LNCAP (cell line): ENCODE measurements around the gene RRAD.

Source experiments
- TF ChIP-seq, protein P1 (sequence below): fragments of 450-650 bp; IDR thresholded peaks from 2 replicates; pipeline ENCODE4 v1.5.1; 2017; ENCODE audit warnings: mild to moderate bottlenecking

RRAD gene

DNA sequence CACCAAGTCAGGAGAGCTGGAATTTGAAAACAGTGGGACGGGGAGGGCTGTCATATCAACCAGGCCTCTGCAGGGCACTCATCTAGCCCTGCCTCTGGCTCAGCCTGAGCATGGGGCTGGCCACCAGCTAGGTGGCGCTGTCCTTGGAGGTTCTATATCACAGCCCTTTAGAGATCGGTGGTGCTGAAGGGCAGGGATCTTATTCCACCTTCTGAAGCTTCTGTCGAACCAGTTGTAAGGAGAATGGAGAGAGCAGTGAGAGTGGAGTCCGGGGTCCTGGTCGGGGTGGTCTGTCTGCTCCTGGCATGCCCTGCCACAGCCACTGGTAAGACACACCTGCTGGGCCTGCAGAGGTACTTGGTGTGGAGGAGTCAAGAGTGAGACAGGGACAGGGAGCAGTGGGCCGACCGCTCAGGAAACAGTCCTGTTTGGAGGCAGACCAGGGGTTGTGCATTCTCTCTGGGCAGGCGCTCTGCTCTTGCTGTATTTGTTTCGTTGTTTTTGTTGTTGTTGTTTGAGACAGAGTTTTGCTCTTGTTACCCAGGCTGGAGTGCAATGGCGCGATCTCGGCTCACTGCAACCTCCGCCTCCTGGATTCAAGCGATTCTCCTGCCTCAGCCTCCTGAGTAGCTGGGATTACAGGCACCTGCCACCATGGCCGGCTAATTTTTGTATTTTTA lies 35.9 kb upstream of the RRAD start, which contains the start of gene CES3:
Gene CES3 (plus strand): TSS at position 202 of the 680 bp plus-strand sequence. CDS start 42 bp downstream, at position 244.
- TF ChIP-seq, protein P1, sequence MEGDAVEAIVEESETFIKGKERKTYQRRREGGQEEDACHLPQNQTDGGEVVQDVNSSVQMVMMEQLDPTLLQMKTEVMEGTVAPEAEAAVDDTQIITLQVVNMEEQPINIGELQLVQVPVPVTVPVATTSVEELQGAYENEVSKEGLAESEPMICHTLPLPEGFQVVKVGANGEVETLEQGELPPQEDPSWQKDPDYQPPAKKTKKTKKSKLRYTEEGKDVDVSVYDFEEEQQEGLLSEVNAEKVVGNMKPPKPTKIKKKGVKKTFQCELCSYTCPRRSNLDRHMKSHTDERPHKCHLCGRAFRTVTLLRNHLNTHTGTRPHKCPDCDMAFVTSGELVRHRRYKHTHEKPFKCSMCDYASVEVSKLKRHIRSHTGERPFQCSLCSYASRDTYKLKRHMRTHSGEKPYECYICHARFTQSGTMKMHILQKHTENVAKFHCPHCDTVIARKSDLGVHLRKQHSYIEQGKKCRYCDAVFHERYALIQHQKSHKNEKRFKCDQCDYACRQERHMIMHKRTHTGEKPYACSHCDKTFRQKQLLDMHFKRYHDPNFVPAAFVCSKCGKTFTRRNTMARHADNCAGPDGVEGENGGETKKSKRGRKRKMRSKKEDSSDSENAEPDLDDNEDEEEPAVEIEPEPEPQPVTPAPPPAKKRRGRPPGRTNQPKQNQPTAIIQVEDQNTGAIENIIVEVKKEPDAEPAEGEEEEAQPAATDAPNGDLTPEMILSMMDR, result peak; percentile 82

DNA sequence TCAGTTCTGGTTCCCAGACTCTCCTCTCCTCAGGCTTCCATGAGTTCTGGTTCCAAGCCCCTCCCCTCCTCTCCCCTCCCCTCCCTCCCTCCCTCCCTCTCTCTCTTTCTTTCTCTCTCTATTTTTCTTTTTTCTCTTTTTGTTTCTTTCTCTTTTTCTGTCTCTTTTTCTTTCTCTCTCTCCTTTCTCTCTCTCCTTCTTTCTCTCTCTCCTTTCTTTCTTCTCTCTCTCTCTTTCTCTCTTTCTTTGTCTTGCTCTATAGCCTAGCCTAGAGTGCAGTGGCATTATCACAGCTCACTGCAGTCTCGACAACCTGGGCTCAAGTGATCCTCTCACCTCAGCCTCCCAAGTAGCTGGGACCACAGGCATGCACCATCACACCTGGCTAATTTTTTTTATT lies 34.9 kb upstream of the RRAD start:
- TF ChIP-seq, protein P1, result no peak

DNA sequence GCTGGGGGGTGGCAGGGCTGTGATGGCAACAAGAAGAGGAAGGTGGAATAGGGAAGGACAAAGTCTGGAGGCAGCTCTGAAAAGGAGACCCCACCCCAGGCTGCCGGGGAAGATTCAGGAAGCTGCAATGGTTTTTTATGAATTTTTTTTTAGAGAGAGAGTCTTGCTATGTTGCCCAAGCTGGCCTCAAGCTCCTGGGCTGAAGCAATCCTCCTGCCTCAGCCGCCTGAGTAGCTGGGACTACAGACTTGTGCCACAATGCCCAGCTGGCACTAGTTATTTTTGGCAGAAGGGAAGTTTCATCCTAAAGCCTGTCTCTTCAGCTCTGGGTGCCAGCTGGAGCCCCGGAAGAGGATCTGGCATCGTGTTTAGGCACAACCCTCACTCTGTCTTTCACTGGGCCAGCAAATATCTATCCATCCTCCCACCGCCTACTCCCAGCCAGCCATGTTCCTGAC lies 34.4 kb upstream of the RRAD start:
- TF ChIP-seq, protein P1, result no peak

DNA sequence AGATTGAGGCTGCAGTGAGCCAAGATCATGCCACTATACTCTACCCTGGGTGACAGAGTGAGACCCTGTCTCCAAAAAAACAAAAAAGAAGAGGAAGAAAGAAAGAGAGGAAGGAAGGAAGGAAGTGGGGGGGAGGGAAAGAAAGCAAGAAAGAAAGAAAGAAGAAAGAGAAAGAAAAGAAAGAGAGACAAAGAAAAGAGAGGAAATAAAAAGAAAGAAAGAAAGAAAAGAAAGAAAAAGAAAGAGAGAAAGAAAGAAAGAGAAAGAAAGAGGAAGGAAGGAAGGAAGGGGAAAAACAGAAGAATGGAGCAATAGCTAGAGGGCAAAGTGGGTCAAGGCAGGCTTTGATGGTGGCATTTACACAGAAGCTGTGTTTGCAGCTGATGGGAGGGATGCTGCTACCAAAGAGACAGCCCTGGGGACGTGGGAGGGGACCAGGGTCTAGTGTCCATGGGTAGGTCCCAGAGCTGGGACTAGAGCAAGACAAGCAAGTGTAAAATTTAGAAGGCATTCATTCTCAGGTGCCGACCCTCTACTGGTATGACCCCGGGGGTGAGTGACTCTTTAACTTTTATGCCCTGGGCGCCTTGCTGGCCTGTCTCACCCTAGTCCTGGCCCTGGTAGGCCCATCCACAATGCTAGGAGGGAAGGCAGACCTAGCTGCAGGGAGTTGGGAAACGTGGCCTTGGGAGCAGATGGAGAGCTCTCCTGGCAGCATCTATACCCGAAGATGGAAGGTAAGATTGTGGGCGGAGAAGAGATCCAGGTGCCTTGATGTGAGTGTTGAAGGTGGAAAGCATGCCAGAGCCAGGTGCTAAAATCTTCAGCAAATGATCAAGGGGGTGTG lies 33.7 kb upstream of the RRAD start:
- TF ChIP-seq, protein P1, result no peak

DNA sequence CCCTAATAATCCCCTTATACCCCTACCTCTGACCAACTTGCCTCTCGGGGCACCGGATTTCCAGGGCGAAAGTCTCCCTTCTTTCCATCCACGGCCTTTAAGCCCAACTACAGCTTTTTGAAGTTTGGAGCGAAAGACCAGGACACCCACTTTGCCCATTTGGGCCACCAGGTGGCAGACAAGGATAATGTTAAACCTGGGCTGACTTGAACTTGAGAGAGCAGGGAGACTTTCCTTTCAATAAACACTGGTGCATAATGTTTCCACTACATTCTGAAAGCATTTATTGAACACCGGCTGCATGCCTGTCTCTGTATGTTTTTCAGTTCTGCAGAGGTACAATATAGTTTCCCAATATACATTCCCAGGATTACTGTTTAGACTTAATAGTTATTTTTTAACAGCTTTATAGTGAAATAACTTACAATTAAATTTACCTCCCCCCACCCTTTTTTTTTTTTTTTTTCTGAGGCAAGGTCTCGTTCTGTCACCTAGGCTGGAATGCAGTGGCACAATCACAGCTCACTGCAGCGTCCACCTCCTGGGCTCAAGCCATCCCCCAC lies 28.8 kb upstream of the RRAD start:
- TF ChIP-seq, protein P1, result peak; percentile 82

DNA sequence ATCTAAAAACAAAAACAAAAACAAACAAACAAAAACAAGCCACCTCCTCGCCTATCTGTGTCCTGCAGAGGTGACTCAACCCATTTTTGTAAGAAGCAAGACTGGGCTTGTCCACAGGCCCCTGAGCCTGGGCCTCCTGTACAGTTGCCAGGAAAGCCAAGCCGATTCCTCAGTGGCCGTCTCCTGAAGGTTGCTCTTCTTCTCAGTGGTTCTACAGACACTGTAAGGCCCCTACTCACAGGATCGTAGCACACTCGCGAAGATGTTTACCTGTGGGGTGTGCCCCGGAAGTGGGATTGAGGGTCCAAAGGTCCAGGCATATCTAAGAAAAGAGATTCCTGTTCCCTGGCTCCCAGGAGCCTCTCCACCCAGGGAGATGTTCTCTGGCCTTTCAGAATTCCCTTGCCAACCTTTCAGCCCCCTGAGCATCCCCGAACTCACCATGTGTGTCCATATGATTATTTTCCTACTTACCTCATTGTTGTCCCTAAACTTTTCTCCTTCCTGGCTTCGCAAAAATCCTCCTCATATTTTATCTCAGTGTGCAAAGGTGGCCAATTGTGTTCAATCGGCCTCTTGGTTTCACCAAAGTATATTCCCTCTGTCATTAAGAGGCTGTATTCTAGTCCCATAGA lies 28.2 kb upstream of the RRAD start:
- TF ChIP-seq, protein P1, result no peak

DNA sequence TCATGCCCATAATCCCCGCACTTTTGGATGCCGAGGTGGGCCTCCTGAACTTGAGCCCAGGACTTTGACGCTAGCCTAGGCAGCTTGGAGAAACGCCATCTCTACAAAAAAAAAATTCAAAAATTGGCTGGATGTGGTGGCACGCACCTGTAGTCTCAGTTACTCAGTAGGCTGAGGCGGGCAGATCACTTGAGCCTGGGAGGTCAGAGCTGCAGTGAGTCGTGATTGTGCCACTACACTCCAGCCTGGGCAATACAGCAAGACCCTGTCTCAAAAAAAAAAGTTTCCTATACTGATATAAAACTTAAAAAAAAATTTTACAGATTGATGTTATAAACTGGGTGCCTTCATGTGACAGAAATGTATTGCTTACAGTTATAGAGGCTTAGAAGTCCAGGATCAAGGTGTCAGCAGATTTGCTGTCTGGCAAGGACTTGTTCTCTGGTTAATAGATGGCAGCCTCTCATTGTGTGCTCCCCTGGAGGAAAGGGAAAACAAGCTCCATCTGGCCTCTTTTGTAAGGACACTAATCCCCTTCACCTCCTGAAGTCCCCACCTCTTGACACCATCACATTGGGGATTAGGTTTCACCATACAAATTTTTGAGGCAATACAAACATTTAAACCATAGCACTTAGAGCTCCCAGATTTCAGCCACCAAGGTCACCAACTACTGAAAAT lies 27.2 kb upstream of the RRAD start:
- TF ChIP-seq, protein P1, result no peak
